Transverse colon (tissue), 4 donors: ENCODE measurements around the gene DYNLL1.

Source experiments
- POLR2A ChIP-seq: fragments of 450-650 bp; IDR thresholded peaks from one replicate; pipeline ENCODE4 v1.6.1; 2016; ENCODE audit warnings: antibody characterized with exemption, mild to moderate bottlenecking, moderate library complexity
- POLR2AphosphoS5 ChIP-seq, 3 donors: sonication (generic); formaldehyde crosslinking; IDR thresholded peaks; one replicate each; pipeline ENCODE4 v1.6.1; 2016; ENCODE audit warnings: antibody characterized with exemption in 3 of 3
- TF ChIP-seq, protein P1 (sequence below), 5 experiments: fragments of 200-600 bp in 3 of 5; fragments of 450-650 bp in 2 of 5; sonication (generic) in 3 of 5; IDR thresholded peaks; 1 replicate in 2 of 5; 2 replicates in 3 of 5; pipeline ENCODE4 v1.5.1; 2016 to 2017; ENCODE audit warnings: antibody characterized with exemption in 5 of 5, inconsistent platforms in 3 of 5, mild to moderate bottlenecking in 2 of 5, moderate library complexity in 1 of 5

GRCh38 chr12:120483621-120484020, 12.3 kb upstream of the DYNLL1 start:
- TF ChIP-seq POLR2A: no peak
- TF ChIP-seq, protein P1, sequence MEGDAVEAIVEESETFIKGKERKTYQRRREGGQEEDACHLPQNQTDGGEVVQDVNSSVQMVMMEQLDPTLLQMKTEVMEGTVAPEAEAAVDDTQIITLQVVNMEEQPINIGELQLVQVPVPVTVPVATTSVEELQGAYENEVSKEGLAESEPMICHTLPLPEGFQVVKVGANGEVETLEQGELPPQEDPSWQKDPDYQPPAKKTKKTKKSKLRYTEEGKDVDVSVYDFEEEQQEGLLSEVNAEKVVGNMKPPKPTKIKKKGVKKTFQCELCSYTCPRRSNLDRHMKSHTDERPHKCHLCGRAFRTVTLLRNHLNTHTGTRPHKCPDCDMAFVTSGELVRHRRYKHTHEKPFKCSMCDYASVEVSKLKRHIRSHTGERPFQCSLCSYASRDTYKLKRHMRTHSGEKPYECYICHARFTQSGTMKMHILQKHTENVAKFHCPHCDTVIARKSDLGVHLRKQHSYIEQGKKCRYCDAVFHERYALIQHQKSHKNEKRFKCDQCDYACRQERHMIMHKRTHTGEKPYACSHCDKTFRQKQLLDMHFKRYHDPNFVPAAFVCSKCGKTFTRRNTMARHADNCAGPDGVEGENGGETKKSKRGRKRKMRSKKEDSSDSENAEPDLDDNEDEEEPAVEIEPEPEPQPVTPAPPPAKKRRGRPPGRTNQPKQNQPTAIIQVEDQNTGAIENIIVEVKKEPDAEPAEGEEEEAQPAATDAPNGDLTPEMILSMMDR (IDR thresholded peaks at IDR 0.05): no peak
- no peak for TF ChIP-seq POLR2AphosphoS5 (IDR thresholded peaks at IDR 0.05)
